Measurements from ENCODE around the gene ESAM. TPM values are rescaled to one million over a fixed set of nuclear protein-coding genes. Genes with fewer than 3 reads are reported as not detected.

Gene ESAM
- total and polyA plus RNA-seq, 2 donors (not counting 1 experiment from before 2014, with no cell fraction given) = 1.4 to 14.5 TPM

GRCh38 chr11:124717786-124718651, 44.1 kb downstream of the ESAM start:
- H3K4me1 ChIP-seq (ENCODE audit: control insufficient read depth in 2 of 2, insufficient read depth in 2 of 2, low read length in 2 of 2) = peaks cover 22 to 33% of the 10 kb centered on the region in 2 donors
- H3K79me2 ChIP-seq (ENCODE audit: control insufficient read depth, insufficient read depth, low read length) = no peaks in the 10 kb centered on the region
- H2AFZ ChIP-seq (ENCODE audit: insufficient read depth, low read depth, low read length, poor library complexity, severe bottlenecking) = peak overlapping the region; percentile 18
- H3K27me3 Mint-ChIP-seq = peaks cover 83% of the 10 kb centered on the region
- H3K27ac ChIP-seq (ENCODE audit: low read length in 2 of 2) = no peak overlapping the region
- no peaks in the 10 kb centered on the region for H3K9me3 Mint-ChIP-seq (ENCODE audit: insufficient read depth)
- ChIA-PET POLR2A (no interaction called here), CTCF (interaction anchor here (0.8 to 1.4 kb wide), 3 partner anchors 31 to 49 kb away, joined by 3 to 4 read pairs (median 3); no protein-coding TSS in a partner anchor)
- TF ChIP-seq CTCF (IDR thresholded peaks at IDR 0.05) = no peak
- TF ChIP-seq EZH2 (IDR thresholded peaks at IDR 0.05; ENCODE audit: borderline replicate concordance, insufficient read depth, low read depth, low read length, poor library complexity, severe bottlenecking) = no peak
- no peaks in the 10 kb centered on the region for H3K9me3 ChIP-seq (ENCODE audit: control extremely low read depth in 1 of 3, control insufficient read depth in 2 of 3, insufficient read depth in 1 of 3, low read length in 2 of 3)
- H3K4me3 Mint-ChIP-seq = peak overlapping the region; percentile 82
- no peak overlapping the region for H3K27ac Mint-ChIP-seq
- peak overlapping the region; percentile 47 for H3K9ac ChIP-seq (ENCODE audit: low read length)
- DNase-seq (peak; percentile 33), ATAC-seq (ENCODE audit: low read depth) (no peak)
- H3K4me3 ChIP-seq (ENCODE audit: control extremely low read depth in 1 of 5, extremely low read depth in 1 of 5, insufficient read depth in 1 of 5, low read depth in 2 of 5, low read length in 4 of 5) = peak overlapping the region in 4 of 5 experiments; percentile 9 to 48 (median 30)
- H3K4me1 Mint-ChIP-seq = peaks cover 36% of the 10 kb centered on the region
- intact Hi-C loops (cut with micrococcal nuclease) = no loop called here
- H4K20me1 ChIP-seq (ENCODE audit: control insufficient read depth, insufficient read depth, low read length, poor library complexity, severe bottlenecking) = no peaks in the 10 kb centered on the region
- H3K4me2 ChIP-seq (replicated peaks; ENCODE audit: low read depth, low read length, poor library complexity, severe bottlenecking) = peak overlapping the region; percentile 69
- 2% methylated on average over 34 of the region's 45 CpGs for WGBS (ENCODE audit: insufficient coverage)
- peaks cover 0 to 58% (median 35%) of the 10 kb centered on the region in 4 experiments for H3K27me3 ChIP-seq (replicated peaks in 1 of 4; ENCODE audit: control extremely low read depth in 1 of 4, control insufficient read depth in 3 of 4, insufficient read depth in 4 of 4, low read length in 3 of 4)
- no peaks in the 10 kb centered on the region for H3K36me3 ChIP-seq (replicated peaks in 1 of 2; ENCODE audit: control extremely low read depth in 1 of 2, control insufficient read depth in 1 of 2, extremely low read depth in 1 of 2, insufficient read depth in 2 of 2, low read length in 1 of 2)

- H2AFZ ChIP-seq (ENCODE audit: insufficient read depth, low read depth, low read length, poor library complexity, severe bottlenecking) = no peak overlapping the region
- peaks cover 77% of the 10 kb centered on the region for H3K27me3 Mint-ChIP-seq
These were observed 44.7 kb downstream of the ESAM start for GRCh38 chr11:124717421-124717785.

More at GRCh38 chr11:124717421-124717785, 44.7 kb downstream of the ESAM start:
- no peak overlapping the region for H3K27ac Mint-ChIP-seq
- H3K4me3 Mint-ChIP-seq = peak overlapping the region; percentile 82
- peaks cover 0 to 58% (median 35%) of the 10 kb centered on the region in 4 experiments for H3K27me3 ChIP-seq (replicated peaks in 1 of 4; ENCODE audit: control extremely low read depth in 1 of 4, control insufficient read depth in 3 of 4, insufficient read depth in 4 of 4, low read length in 3 of 4)
- TF ChIP-seq EZH2 (IDR thresholded peaks at IDR 0.05; ENCODE audit: borderline replicate concordance, insufficient read depth, low read depth, low read length, poor library complexity, severe bottlenecking) (no peak), CTCF (IDR thresholded peaks at IDR 0.05) (no peak)
- intact Hi-C loops (cut with micrococcal nuclease) = no loop called here
- H3K4me1 Mint-ChIP-seq = peaks cover 30% of the 10 kb centered on the region
- H3K4me3 ChIP-seq (ENCODE audit: control extremely low read depth in 1 of 5, extremely low read depth in 1 of 5, insufficient read depth in 1 of 5, low read depth in 2 of 5, low read length in 4 of 5) = peak overlapping the region in 1 of 5 experiments; percentile 48
- no peaks in the 10 kb centered on the region for H4K20me1 ChIP-seq (ENCODE audit: control insufficient read depth, insufficient read depth, low read length, poor library complexity, severe bottlenecking)
- POLR2A ChIA-PET = no interaction called here
- 41% methylated on average over 4 of the region's 7 CpGs for WGBS (ENCODE audit: insufficient coverage)
- ATAC-seq (ENCODE audit: low read depth) (no peak), DNase-seq (no peak)
- H3K27ac ChIP-seq (ENCODE audit: low read length in 2 of 2) = no peak overlapping the region
- H3K36me3 ChIP-seq (replicated peaks in 1 of 2; ENCODE audit: control extremely low read depth in 1 of 2, control insufficient read depth in 1 of 2, extremely low read depth in 1 of 2, insufficient read depth in 2 of 2, low read length in 1 of 2) = no peaks in the 10 kb centered on the region
- CTCF ChIA-PET = interaction anchor here (0.8 to 1.4 kb wide), 3 partner anchors 31 to 48 kb away, joined by 3 to 4 read pairs (median 3); no protein-coding TSS in a partner anchor
- no peaks in the 10 kb centered on the region for H3K9me3 ChIP-seq (ENCODE audit: control extremely low read depth in 1 of 3, control insufficient read depth in 2 of 3, insufficient read depth in 1 of 3, low read length in 2 of 3)
- no peaks in the 10 kb centered on the region for H3K79me2 ChIP-seq (ENCODE audit: control insufficient read depth, insufficient read depth, low read length)
- H3K9ac ChIP-seq (ENCODE audit: low read length) = no peak overlapping the region
- peak overlapping the region; percentile 69 for H3K4me2 ChIP-seq (replicated peaks; ENCODE audit: low read depth, low read length, poor library complexity, severe bottlenecking)
- peaks cover 20 to 29% of the 10 kb centered on the region in 2 donors for H3K4me1 ChIP-seq (ENCODE audit: control insufficient read depth in 2 of 2, insufficient read depth in 2 of 2, low read length in 2 of 2)
- no peaks in the 10 kb centered on the region for H3K9me3 Mint-ChIP-seq (ENCODE audit: insufficient read depth)
